WI38 (cell line): ENCODE data around the gene OPCML.

Source experiments
- H3K4me3 ChIP-seq: 2 replicates; pipeline ENCODE4 v1.5.1; 2011; ENCODE audit warnings: low read depth, mild to moderate bottlenecking, control low read depth, low read length
- CTCF ChIP-seq: IDR thresholded peaks from 2 replicates; pipeline ENCODE4 v1.5.1; 2012; ENCODE audit warnings: low read depth, mild to moderate bottlenecking, control low read depth, low read length

Gene OPCML

GRCh38 chr11:133503776-133504175 is 28.5 kb downstream of the OPCML start:
- no peak overlapping the region for H3K4me3 ChIP-seq
- TF ChIP-seq CTCF, result no peak

DNA sequence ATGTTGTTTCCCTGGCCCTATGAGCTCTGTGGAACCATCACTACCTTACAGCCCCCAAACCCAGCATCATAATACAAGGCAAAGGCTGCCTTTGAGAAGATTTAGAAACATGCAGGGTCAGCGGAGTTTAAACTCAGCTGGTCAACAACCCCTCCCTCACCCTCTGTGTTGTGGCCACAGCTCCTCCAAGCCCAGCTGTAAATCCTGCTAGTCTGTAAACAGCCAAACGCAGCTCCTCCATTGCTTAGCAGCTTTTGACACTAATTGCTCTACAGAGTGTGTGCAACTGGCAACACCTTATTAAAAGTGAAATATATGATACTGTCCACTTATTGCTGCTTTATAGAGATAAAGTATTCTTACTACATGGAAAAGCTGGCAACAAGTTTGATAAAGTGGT is 29.1 kb downstream of the OPCML start:
- TF ChIP-seq CTCF, result no peak
- no peak overlapping the region for H3K4me3 ChIP-seq

GRCh38 chr11:133501643-133502539 is 30.4 kb downstream of the OPCML start:
- H3K4me3 ChIP-seq, result no peak overlapping the region
- TF ChIP-seq CTCF, result no peak

DNA sequence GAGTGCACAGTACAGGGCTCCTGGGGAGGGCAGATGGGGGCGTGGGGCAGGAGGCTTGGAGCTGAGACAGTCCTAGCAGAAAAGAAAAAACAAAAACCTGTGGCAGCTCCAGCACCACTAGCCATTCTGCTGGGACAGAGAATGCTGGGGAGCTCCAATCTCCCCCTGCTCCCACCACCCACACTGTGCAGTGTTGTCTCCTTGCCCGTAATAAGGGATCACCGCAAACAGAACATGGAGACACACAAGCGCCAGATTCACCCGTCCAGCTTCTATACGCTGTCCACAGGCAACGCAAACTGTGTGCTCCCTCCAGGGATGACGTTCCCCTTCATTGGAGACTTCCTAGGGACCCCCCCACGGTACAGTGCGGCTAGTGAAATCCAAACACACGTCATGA is 31.4 kb downstream of the OPCML start:
- H3K4me3 ChIP-seq, result no peak overlapping the region
- no peak for TF ChIP-seq CTCF

DNA sequence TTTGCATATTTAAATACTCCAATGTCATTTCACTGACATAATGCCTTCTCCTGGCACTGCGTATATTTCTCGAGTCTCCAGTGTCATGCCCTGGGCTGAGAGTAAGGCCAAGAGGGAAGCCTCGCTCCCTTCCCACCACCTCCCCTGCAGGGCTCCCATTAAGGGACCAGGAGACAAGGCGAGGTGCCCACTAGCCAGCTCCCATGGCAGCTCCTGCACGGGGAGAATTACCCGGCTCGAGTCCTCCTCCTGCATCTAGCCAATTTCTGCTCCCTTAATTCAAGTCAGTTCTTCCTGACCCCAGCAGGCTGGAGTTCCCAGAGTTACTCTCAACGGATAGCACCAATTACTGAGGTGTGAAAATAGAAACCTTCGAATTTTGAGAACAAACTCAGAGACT is 31.9 kb downstream of the OPCML start:
- no peak for TF ChIP-seq CTCF
- H3K4me3 ChIP-seq, result no peak overlapping the region

DNA sequence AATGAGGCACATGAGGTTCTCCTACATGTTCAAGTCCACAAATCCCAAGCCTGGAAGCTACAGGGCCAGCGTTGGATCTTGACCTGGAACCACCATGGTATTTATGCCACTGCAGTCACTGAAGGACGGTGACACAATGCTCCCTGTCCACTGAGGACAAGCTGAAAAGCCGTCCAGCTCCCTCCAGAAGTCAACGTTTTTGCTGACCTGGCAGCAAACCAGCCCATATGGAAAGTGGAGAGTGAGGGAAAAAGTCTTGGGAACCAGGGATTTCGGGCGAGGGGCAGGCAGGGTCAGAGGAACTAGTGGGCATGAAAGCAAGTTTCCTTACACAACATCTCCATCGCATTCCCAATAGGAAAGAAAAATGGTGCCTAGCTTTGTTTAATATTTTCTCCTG is 33.3 kb downstream of the OPCML start:
- no peak for TF ChIP-seq CTCF

GRCh38 chr11:133497477-133498140 is 34.7 kb downstream of the OPCML start:
- no peak for TF ChIP-seq CTCF
- no peak overlapping the region for H3K4me3 ChIP-seq

More for the DNA sequence above, 33.3 kb downstream of the OPCML start:
- H3K4me3 ChIP-seq, result no peak overlapping the region
